Right kidney (tissue), 1 donor: Measurements from ENCODE around the gene GANC.
"Not testable (repeated sequence)": the region's sequence is repeated elsewhere in the genome, so short reads cannot be mapped to it uniquely, and the experiment has no call there.

Experiments
- DNase-seq: peaks from one replicate; pipeline ENCODE4 v3.0.0-alpha.2; 2016

The GANC gene

DNA sequence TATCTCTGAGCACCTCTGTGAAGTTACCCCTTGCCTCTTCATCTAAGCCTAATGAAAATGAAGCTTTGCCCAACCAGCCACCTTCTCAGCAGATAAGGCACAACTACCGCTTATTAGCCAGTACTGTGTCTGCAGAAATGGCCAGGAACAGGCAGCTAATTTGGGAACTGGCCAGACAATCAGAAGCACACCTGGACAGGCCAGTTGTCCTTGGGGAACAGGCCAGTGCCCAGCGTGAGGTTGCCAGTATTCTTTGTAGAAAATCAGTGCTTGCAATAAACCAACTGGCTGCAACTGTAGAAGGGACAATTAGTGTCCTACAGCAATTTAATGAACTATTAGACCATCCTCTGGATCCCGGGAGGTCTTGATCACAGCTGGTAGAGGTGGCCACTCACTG is 10.7 kb downstream of the GANC start:
- DNase-seq = no peak

- DNase-seq = no peak
These were observed 11.6 kb downstream of the GANC start for GRCh38 chr15:42284551-42284950.

GRCh38 chr15:42285034-42285433 is 12.0 kb downstream of the GANC start:
- no peak for DNase-seq

DNA sequence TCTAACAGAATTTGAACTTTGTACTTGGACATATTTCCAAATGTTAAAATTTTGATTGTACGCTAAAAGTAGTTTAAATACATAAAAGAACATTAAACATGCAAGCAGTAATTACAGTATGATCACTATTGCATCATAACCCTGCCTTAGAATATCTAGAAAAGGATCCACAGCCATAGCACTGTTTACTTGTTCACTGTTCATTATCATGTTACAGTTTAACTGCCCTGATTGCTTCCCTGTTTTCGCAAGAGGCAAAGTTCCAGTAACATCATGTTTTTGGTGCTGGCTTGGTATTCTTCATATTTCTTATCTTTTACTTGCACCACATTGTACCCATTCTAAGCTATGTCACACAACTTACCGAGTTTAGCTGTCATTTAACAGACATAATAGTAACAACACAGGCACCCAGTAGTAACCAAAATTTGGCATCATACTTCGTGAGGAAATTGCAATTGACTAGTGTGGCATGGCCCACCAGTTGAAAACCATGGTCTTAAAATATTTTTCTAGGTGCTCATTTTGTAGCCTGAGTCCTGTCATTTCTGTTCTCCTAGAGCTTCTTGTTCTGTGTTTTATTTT is 13.5 kb downstream of the GANC start:
- DNase-seq = no peak

DNA sequence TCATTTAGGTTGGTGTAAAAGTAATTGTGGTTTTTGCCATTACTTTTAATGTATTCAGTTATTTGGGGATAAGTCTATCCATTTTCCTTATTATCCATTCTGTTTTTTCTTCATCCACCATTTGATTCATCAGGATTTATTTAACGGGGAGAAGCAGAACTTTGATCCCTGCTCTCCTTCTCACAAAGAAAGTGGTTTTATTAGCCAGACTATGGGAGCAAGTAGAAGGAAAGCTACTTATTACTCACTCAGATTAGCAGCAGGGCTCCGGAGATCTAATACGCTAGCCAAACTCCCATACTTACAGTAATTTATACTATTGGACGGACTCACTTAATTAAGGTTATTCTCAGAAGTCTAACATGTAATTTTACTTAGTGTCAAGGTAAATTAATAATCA is 14.9 kb downstream of the GANC start:
- no peak for DNase-seq

DNA sequence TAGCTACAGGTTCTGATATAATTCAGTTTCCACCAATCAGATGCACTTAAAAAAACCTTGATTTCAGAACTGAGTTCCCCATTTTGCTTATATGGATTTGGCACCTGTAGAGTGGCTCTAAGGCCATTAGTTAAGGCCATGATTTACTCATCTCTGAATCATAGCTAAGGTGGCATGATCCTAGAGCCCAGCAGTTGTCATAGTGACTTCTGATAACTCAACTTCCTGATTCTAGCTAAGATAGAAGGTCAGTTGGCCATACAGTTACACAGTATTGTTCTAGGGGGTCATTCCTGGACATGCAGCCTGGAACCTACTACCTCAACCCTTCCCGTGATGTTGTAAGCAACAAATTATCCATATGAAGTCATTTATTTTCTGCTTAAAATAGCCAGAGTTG is 16.2 kb downstream of the GANC start:
- no peak for DNase-seq

- DNase-seq = not testable (repeated sequence)
These were observed 28.0 kb downstream of the GANC start for GRCh38 chr15:42301004-42301403.

DNA sequence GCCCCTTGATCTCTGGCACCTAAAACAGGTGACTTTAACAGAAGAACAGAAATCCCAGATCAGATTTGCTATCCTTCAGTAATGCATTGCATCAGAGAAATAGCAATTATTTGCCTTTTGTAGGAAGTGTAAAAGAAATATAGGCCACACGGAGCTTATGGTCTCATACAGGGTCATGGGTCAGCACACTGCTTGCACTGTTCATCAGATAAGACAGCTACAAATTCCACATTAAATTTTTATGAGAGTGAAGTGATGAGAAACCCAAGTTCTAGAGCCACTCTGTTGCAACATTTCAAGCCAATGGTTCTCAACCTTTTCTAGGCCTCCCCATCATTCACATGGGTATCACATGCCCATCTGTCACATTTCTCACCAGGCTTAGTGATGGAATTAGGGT is 33.7 kb downstream of the GANC start:
- DNase-seq = no peak

DNA sequence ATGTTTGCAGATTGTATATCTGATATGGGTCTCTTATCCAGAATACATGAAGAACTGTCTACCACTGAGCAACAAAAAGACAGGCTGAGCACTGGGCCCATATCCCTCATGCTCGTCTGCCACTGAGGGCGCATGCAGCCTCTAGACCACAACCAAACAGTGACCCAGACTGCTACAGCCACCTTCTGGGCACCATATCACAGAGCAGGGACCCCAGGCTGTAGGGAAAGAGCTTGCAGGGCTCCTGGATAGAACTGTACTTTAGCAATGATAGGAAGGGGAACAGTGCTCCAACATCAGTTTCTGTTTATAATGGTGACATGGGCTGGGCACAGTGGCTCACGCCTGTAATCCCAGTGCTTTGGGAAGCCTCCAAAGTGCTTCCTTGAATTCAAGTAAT is 40.5 kb downstream of the GANC start:
- DNase-seq = no peak

DNA sequence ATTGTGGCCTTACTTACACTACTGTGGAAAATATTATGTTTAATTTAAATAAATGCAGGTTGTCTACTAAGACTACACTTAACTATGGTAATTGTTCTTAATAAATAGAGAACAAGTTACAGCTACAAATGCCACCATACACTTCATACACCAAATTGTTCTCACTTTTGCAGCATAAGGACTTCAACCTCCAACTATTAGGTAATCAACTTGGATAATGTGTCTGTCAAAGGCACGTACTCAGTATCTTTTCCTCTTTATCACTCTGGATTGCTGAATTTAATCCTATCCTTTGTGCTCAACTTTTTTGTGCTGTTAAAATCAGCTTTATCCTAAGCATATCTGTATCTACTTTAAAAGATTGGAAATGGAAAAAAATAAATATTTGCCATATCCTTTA is 41.8 kb downstream of the GANC start:
- no peak for DNase-seq

GRCh38 chr15:42315521-42315920 is 42.5 kb downstream of the GANC start:
- no peak for DNase-seq

GRCh38 chr15:42316282-42316805 is 43.3 kb downstream of the GANC start:
- not testable (repeated sequence) for DNase-seq

DNA sequence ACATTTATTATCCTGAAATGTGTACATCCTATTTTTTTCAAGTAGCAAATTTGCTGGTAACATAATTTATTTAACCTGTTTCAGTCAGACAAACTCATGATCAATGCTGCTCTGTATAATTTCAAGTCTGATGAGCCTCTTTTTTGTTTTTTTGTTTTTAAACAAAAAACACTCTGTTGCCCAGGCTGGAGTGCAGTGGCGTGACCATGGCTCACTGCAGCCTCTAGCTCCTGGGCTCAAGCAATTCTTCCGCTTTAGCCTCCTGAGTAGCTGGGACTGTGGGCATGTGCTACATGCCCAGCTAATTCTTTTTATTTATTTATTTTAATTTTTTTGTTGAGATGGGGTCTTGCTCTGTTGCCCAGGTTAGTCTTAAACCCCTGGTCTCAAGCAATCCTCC is 46.2 kb downstream of the GANC start:
- no peak for DNase-seq

GRCh38 chr15:42324308-42324707 is 51.3 kb downstream of the GANC start:
- DNase-seq = no peak

GRCh38 chr15:42329161-42329560 is 56.2 kb downstream of the GANC start:
- no peak for DNase-seq

DNA sequence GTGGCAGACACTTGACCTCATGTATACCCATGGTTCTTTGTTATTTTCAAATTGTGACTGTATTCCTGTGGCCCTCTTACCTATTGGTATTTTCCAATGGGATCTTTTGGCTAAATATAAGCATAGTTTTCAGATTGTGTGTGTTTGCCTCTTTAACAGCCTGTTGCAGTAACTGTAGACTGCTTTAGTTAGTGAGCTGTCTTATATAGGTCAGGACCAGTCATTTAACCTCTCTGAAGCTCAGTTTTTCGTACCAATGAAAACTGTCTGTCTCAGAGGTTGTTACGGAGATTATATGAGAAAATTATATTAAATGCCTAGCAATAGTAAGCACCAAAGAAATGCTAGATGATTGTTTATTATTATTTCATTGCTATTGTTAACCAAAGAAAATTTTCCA is 57.0 kb downstream of the GANC start:
- DNase-seq = no peak

DNA sequence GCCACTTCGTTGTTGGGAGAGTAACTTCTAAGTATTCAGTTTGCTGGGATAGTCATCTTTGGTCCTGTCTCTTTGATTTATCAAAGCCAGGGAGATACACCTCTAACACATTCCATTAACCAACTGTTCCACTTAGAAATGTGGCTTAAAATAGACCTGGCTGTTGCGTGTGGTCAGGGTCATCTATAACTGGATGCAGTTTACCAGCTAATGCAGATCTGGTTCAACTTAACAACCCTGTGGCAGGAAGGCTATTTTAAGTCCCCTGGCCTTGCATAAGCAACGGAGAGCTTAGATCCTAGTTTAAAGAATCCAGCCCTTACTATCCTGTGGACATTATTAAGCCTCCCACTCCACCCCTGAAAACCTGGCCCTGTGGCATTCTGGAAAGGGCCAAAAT is 58.2 kb downstream of the GANC start:
- no peak for DNase-seq

GRCh38 chr15:42332331-42332730 is 59.3 kb downstream of the GANC start:
- no peak for DNase-seq

- no peak for DNase-seq
These were observed 62.1 kb downstream of the GANC start for GRCh38 chr15:42335074-42335473.

- not testable (repeated sequence) for DNase-seq
These were observed 63.6 kb downstream of the GANC start for GRCh38 chr15:42336650-42337049.

GRCh38 chr15:42337104-42337503 is 64.1 kb downstream of the GANC start:
- not testable (repeated sequence) for DNase-seq

DNA sequence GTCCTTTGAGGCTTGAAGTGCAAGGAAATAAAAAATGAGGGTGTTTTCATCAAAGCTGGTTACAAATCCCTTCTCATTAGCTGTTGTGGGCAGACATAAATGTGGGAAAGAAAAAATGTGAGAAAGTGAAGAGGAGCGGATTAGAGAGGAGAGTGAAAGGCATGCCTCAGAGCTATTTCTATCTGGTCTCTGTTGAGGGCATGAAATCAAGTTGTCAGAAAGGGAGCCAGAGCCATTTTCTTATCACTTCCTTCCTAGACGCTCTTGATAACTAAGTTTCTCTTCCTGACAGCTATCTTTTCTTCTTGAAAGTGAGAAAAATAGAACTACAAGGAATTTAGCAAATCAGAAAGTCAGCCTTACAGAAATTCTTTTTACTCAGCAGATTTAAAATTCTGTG is 65.5 kb downstream of the GANC start:
- DNase-seq = no peak

- DNase-seq = no peak
These were observed 70.7 kb downstream of the GANC start for GRCh38 chr15:42343596-42344232.

- no peak for DNase-seq
These were observed 71.8 kb downstream of the GANC start for GRCh38 chr15:42344763-42345162.
